Smooth muscle cell (in vitro differentiated cells): ENCODE data around the gene EHD4. TPM values are rescaled to one million over a fixed set of nuclear protein-coding genes. Genes with fewer than 3 reads are reported as not detected.

ENCODE experiments used
- DNase-seq: peaks from one replicate; lab custom pipeline; 2025; ENCODE audit not compliant: unreplicated experiment; lab: John Stamatoyannopoulos, UW
- H2AFZ ChIP-seq: fragments of 200-600 bp; sonication (generic); 2 replicates; pipeline ENCODE4 v1.6.0; 2016; ENCODE audit warnings: antibody characterized with exemption, low read depth, mild to moderate bottlenecking
- H3F3A ChIP-seq: fragments of 200-600 bp; sonication (generic); 2 replicates; pipeline ENCODE4 v1.6.0; 2017; ENCODE audit warnings: antibody characterized with exemption, low read depth
- H3K27ac ChIP-seq: fragments of 200-600 bp; sonication (generic); 2 replicates; pipeline ENCODE4 v1.5.1; 2016; ENCODE audit warnings: low read depth, mild to moderate bottlenecking
- H3K27me3 ChIP-seq: fragments of 200-600 bp; sonication (generic); 2 replicates; pipeline ENCODE4 v1.6.1; 2016; ENCODE audit warnings: low read depth, mild to moderate bottlenecking
- H3K36me3 ChIP-seq: fragments of 200-600 bp; sonication (generic); 2 replicates; pipeline ENCODE4 v1.5.1; 2016; ENCODE audit warnings: low read depth
- H3K4me1 ChIP-seq: fragments of 200-600 bp; sonication (generic); 2 replicates; pipeline ENCODE4 v1.5.1; 2016; ENCODE audit warnings: low read depth
- H3K4me2 ChIP-seq: fragments of 200-600 bp; sonication (generic); 2 replicates; pipeline ENCODE4 v1.6.0; 2016; ENCODE audit warnings: mild to moderate bottlenecking
- H3K4me3 ChIP-seq: fragments of 200-600 bp; sonication (generic); 2 replicates; pipeline ENCODE4 v1.5.1; 2016; ENCODE audit warnings: mild to moderate bottlenecking
- H3K79me2 ChIP-seq: fragments of 200-600 bp; sonication (generic); 2 replicates; pipeline ENCODE4 v1.6.0; 2016; ENCODE audit warnings: low read depth, mild to moderate bottlenecking
- H3K9ac ChIP-seq: fragments of 200-600 bp; sonication (generic); 2 replicates; pipeline ENCODE4 v1.6.0; 2016; ENCODE audit warnings: low read depth
- H3K9me3 ChIP-seq: fragments of 200-600 bp; sonication (generic); replicated peaks from 2 replicates; pipeline ENCODE4 v1.5.1; 2016; ENCODE audit warnings: low read depth
- H4K20me1 ChIP-seq: fragments of 200-600 bp; sonication (generic); 2 replicates; pipeline ENCODE4 v1.6.0; 2016; ENCODE audit warnings: low read depth
- CTCF ChIP-seq: fragments of 200-600 bp; sonication (generic); IDR thresholded peaks from 2 replicates; pipeline ENCODE4 v1.5.1; 2017; ENCODE audit warnings: borderline replicate concordance, mild to moderate bottlenecking, antibody characterized with exemption; ENCODE audit not compliant: insufficient read depth, poor library complexity, severe bottlenecking
- WGBS: methylation state at CpG from one replicate; pipeline ENCODE4 v1.1.7; 2016; ENCODE audit warnings: low lambda C conversion rate; 5-methylcytosine and 5-hydroxymethylcytosine counted together
- polyA plus RNA-seq: library from polyadenylated mRNA; unstranded; fragments of >200 nt; fragmentation: Nextera tagmentation; extraction: Ambion mirVana; gene quantifications from 2 replicates; pipeline ENCODE4 v1.2.1, GENCODE V29; 2016
- total RNA-seq: library from RNA; depleted of rRNA; stranded (reverse); fragments of >200 nt; gene quantifications from 2 replicates; pipeline ENCODE4 v1.2.3, GENCODE V29; 2014

EHD4 gene
- total and polyA plus RNA-seq, 2 experiments from 2014 or later, result 11.5 to 15.8 TPM

- Histone ChIP-seq H3K27me3 (no peaks in the 10 kb centered on the region), H3K9ac (no peak overlapping the region), H3K36me3 (peaks cover 6% of the 10 kb centered on the region), H3F3A (no peaks in the 10 kb centered on the region), H2AFZ (no peak overlapping the region), H3K79me2 (peaks cover 17% of the 10 kb centered on the region), H3K4me1 (no peaks in the 10 kb centered on the region), H3K4me3 (no peak overlapping the region), H3K27ac (no peak overlapping the region), H3K4me2 (no peak overlapping the region), H3K9me3 (no peaks in the 10 kb centered on the region), H4K20me1 (peaks cover 56% of the 10 kb centered on the region)
- no peak for TF ChIP-seq CTCF
- 89% methylated on average over 6 of the region's 6 CpGs for WGBS
- DNase-seq, result no peak
Measured at GRCh38 chr15:41954036-41954435, 18.3 kb downstream of the EHD4 start.

GRCh38 chr15:41952013-41952563 is 20.3 kb downstream of the EHD4 start:
- Histone ChIP-seq H3K4me3 (no peak overlapping the region), H3K79me2 (peaks cover 12% of the 10 kb centered on the region), H3F3A (no peaks in the 10 kb centered on the region), H3K4me1 (no peaks in the 10 kb centered on the region), H2AFZ (no peak overlapping the region), H3K9ac (no peak overlapping the region), H3K4me2 (no peak overlapping the region), H3K27me3 (no peaks in the 10 kb centered on the region), H3K9me3 (no peaks in the 10 kb centered on the region), H3K27ac (no peak overlapping the region), H3K36me3 (peaks cover 6% of the 10 kb centered on the region), H4K20me1 (peaks cover 41% of the 10 kb centered on the region)
- WGBS, result 98% methylated on average over 12 of the region's 12 CpGs
- no peak for TF ChIP-seq CTCF
- no peak for DNase-seq

GRCh38 chr15:41951571-41951970 is 20.8 kb downstream of the EHD4 start:
- WGBS, result 50% methylated on average over 2 of the region's 2 CpGs
- Histone ChIP-seq H4K20me1 (peaks cover 36% of the 10 kb centered on the region), H3K4me1 (no peaks in the 10 kb centered on the region), H3K4me2 (no peak overlapping the region), H3K27ac (no peak overlapping the region), H3K4me3 (no peak overlapping the region), H3K79me2 (peaks cover 8% of the 10 kb centered on the region), H3K36me3 (peaks cover 6% of the 10 kb centered on the region), H3K9me3 (no peaks in the 10 kb centered on the region), H2AFZ (no peak overlapping the region), H3F3A (no peaks in the 10 kb centered on the region), H3K9ac (no peak overlapping the region), H3K27me3 (no peaks in the 10 kb centered on the region)
- no peak for DNase-seq
- TF ChIP-seq CTCF, result no peak

GRCh38 chr15:41950489-41950888 is 21.9 kb downstream of the EHD4 start:
- H3K4me2 ChIP-seq, result no peak overlapping the region
- no peak overlapping the region for H3K4me3 ChIP-seq
- no peak for TF ChIP-seq CTCF
- no peaks in the 10 kb centered on the region for H3K4me1 ChIP-seq
- no peak for DNase-seq
- peaks cover 6% of the 10 kb centered on the region for H3K36me3 ChIP-seq
- 52% methylated on average over 5 of the region's 5 CpGs for WGBS
- H3K9me3 ChIP-seq, result no peaks in the 10 kb centered on the region
- H3F3A ChIP-seq, result no peaks in the 10 kb centered on the region
- H3K9ac ChIP-seq, result no peak overlapping the region
- H3K27me3 ChIP-seq, result no peaks in the 10 kb centered on the region
- peaks cover 29% of the 10 kb centered on the region for H4K20me1 ChIP-seq
- no peak overlapping the region for H2AFZ ChIP-seq
- peak overlapping the region; percentile 14 for H3K27ac ChIP-seq
- H3K79me2 ChIP-seq, result peaks cover 8% of the 10 kb centered on the region
